ENCODE results near the gene MTR. TPM values are rescaled to one million over a fixed set of nuclear protein-coding genes. Genes with fewer than 3 reads are reported as not detected.

The MTR gene
- total RNA-seq, 4 donors from 2014 or later, result 16.3 to 34.0 (median 24.2) TPM

GRCh38 chr1:236819856-236820255 is 24.8 kb downstream of the MTR start:
- H3K4me3 ChIP-seq (ENCODE audit: low read depth, poor library complexity, severe bottlenecking), result no peak overlapping the region
- DNase-seq (ENCODE audit: low spot score in 2 of 2), result no peak
- intact Hi-C loops (cut with DNase I; ENCODE audit: low total_unique reads), result no loop called here
- TF ChIP-seq, protein P1, sequence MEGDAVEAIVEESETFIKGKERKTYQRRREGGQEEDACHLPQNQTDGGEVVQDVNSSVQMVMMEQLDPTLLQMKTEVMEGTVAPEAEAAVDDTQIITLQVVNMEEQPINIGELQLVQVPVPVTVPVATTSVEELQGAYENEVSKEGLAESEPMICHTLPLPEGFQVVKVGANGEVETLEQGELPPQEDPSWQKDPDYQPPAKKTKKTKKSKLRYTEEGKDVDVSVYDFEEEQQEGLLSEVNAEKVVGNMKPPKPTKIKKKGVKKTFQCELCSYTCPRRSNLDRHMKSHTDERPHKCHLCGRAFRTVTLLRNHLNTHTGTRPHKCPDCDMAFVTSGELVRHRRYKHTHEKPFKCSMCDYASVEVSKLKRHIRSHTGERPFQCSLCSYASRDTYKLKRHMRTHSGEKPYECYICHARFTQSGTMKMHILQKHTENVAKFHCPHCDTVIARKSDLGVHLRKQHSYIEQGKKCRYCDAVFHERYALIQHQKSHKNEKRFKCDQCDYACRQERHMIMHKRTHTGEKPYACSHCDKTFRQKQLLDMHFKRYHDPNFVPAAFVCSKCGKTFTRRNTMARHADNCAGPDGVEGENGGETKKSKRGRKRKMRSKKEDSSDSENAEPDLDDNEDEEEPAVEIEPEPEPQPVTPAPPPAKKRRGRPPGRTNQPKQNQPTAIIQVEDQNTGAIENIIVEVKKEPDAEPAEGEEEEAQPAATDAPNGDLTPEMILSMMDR (IDR thresholded peaks at IDR 0.05), result no peak
- no peak for TF ChIP-seq POLR2A (IDR thresholded peaks at IDR 0.05)
- WGBS, 2 donors, result 93 to 95% methylated on average over 9 of the region's 9 CpGs

DNA sequence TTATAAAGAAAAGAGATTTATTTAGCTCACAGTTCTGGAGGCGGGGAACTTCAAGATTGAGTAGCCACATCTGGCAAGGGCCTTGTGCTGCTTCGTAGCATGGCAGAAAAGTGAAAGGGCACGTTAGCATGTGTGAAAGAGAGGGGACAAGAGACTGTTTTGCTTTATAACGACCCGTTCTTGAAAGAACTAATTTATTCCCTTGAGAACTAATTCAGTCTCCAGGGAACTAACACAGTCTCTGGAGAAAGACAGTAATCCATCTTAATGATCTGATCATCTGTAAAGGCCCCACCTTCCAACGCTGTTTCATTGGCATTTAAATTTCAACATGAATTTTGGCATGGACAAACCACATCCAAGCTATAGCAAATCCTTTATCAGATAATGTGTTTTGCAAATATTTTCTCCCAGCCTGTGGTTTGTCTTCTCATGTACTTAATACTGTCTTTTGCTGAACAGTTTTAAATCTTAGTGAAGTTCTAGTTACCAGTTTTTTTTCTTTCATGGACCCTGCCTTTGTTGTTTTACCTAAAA is 26.1 kb downstream of the MTR start:
- no peak for TF ChIP-seq POLR2A (IDR thresholded peaks at IDR 0.05)
- TF ChIP-seq, protein P1 (IDR thresholded peaks at IDR 0.05), result no peak
- no peak overlapping the region for H3K4me3 ChIP-seq (ENCODE audit: low read depth, poor library complexity, severe bottlenecking)
- DNase-seq (ENCODE audit: low spot score in 2 of 2), result no peak
- intact Hi-C loops (cut with DNase I; ENCODE audit: low total_unique reads), result no loop called here
- 63 to 68% methylated on average over 6 of the region's 6 CpGs for WGBS, 2 donors

- intact Hi-C loops (cut with DNase I; ENCODE audit: low total_unique reads), result no loop called here
- DNase-seq (ENCODE audit: low spot score in 2 of 2), result no peak
- 92 to 96% methylated on average over 2 of the region's 2 CpGs for WGBS, 2 donors
- no peak overlapping the region for H3K4me3 ChIP-seq (ENCODE audit: low read depth, poor library complexity, severe bottlenecking)
- TF ChIP-seq POLR2A (IDR thresholded peaks at IDR 0.05), result no peak
- TF ChIP-seq, protein P1 (IDR thresholded peaks at IDR 0.05), result no peak
Observed at GRCh38 chr1:236823559-236823958, 28.5 kb downstream of the MTR start.

- intact Hi-C loops (cut with DNase I; ENCODE audit: low total_unique reads), result no loop called here
- no peak for TF ChIP-seq POLR2A (IDR thresholded peaks at IDR 0.05)
- TF ChIP-seq, protein P1 (IDR thresholded peaks at IDR 0.05), result no peak
- no peak for DNase-seq (ENCODE audit: low spot score in 2 of 2)
Observed at GRCh38 chr1:236829085-236829484, 34.0 kb downstream of the MTR start.

GRCh38 chr1:236830116-236830515 is 35.0 kb downstream of the MTR start:
- TF ChIP-seq POLR2A (IDR thresholded peaks at IDR 0.05), result no peak
- TF ChIP-seq, protein P1 (IDR thresholded peaks at IDR 0.05), result no peak
- no peak for DNase-seq (ENCODE audit: low spot score in 2 of 2)
- 54 to 68% methylated on average over 3 of the region's 3 CpGs for WGBS, 2 donors

More at GRCh38 chr1:236829085-236829484, 34.0 kb downstream of the MTR start:
- H3K4me3 ChIP-seq (ENCODE audit: low read depth, poor library complexity, severe bottlenecking), result no peak overlapping the region
- WGBS, 2 donors, result 91 to 93% methylated on average over 3 of the region's 3 CpGs

GRCh38 chr1:236830560-236830959 is 35.5 kb downstream of the MTR start:
- DNase-seq (ENCODE audit: low spot score in 2 of 2), result no peak
- no peak overlapping the region for H3K4me3 ChIP-seq (ENCODE audit: low read depth, poor library complexity, severe bottlenecking)
- intact Hi-C loops (cut with DNase I; ENCODE audit: low total_unique reads), result no loop called here
- TF ChIP-seq, protein P1 (IDR thresholded peaks at IDR 0.05), result no peak
- no peak for TF ChIP-seq POLR2A (IDR thresholded peaks at IDR 0.05)
- 77 to 78% methylated on average over 6 of the region's 6 CpGs for WGBS, 2 donors

More at GRCh38 chr1:236830116-236830515, 35.0 kb downstream of the MTR start:
- no peak overlapping the region for H3K4me3 ChIP-seq (ENCODE audit: low read depth, poor library complexity, severe bottlenecking)
- intact Hi-C loops (cut with DNase I; ENCODE audit: low total_unique reads), result no loop called here

Data from lower leg skin (tissue), 4 donors.